C4-2B (cell line): ENCODE measurements around the gene RB1.

Experiments
- H3K27ac ChIP-seq: fragments of 450-650 bp; 2 replicates; pipeline ENCODE4 v1.5.1; 2017
- CTCF ChIP-seq: fragments of 450-650 bp; conservative IDR thresholded peaks from 2 replicates; pipeline ENCODE4 v1.5.1; 2017; ENCODE audit warnings: mild to moderate bottlenecking
- ZFX ChIP-seq: fragments of 450-650 bp; IDR thresholded peaks from 2 replicates; pipeline ENCODE4 v1.6.1; 2017

RB1 gene

GRCh38 chr13:48505597-48506091 is 202.1 kb downstream of the RB1 start:
- TF ChIP-seq CTCF = no peak
- TF ChIP-seq ZFX = no peak
- H3K27ac ChIP-seq = no peak overlapping the region

DNA sequence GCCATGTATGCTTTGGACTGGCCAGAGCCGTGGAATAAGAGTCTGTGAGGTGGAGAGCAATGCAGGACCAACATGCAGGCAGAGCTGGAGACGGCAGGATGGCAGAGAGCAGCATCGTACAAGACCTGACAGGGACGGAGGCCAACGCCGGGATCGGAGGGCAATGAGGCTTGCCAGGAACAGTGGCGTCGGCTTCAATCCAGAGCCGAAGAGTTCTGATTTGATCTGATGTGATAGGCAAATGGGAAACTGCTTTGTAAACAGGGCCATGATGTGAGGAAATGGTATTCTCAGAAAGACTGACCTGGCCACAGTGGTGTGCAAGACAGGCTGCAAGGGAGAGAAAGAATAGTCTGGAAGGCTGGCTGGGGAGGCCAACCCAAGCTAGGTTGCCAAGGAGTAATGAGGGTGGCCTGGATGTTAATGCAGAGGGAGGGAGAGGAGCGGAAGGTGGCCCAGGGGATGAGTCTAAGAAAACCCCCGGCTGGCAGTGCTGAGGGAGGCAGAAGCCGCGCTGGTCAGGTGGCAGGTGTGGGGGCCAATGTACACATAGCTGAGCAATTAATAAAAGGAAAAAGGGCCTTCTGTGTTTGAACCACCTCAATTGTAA is 202.6 kb downstream of the RB1 start:
- no peak for TF ChIP-seq CTCF
- no peak for TF ChIP-seq ZFX
- H3K27ac ChIP-seq = no peak overlapping the region

DNA sequence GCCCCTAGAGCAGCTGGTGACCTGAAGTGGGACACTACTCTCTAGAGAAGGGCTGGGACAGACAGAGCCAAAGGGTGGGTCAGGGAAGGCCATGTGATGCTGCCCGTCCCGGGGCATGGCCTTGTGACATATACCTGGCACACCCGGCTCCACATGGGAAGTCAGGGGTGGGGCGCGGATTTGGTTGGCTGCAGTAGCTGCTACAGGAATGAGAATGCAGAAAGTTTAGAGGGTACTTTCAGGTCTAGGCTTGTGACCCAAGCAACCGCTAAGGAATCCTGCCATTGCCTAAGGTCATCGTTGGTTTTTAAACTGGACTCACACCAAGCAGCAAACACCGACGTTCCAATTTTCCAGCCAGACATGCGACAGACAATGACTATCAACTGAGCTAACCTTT is 203.5 kb downstream of the RB1 start:
- H3K27ac ChIP-seq = no peak overlapping the region
- TF ChIP-seq CTCF = no peak
- TF ChIP-seq ZFX = no peak

- TF ChIP-seq ZFX (no peak), CTCF (no peak)
- no peak overlapping the region for H3K27ac ChIP-seq
These were observed 204.5 kb downstream of the RB1 start for GRCh38 chr13:48508011-48508410.

DNA sequence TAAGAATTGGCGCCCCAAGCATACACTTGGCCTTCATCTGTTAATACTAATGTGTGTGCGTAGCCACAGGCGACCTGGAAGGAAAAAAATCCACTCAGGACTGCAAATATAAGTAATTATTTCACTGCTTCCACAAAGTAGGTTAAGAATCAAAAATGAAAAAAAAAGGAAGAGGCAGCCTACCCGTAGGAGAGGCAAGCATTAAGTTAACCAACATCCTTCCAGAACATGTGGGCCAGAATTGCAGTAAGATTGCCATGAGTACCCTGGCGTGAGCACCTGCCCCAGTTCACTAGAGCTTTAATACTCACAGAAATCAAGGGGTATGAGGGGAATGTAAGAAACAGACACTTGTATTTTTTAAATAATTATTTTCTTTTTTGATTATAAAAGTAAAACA is 207.1 kb downstream of the RB1 start:
- TF ChIP-seq CTCF (no peak), ZFX (no peak)

DNA sequence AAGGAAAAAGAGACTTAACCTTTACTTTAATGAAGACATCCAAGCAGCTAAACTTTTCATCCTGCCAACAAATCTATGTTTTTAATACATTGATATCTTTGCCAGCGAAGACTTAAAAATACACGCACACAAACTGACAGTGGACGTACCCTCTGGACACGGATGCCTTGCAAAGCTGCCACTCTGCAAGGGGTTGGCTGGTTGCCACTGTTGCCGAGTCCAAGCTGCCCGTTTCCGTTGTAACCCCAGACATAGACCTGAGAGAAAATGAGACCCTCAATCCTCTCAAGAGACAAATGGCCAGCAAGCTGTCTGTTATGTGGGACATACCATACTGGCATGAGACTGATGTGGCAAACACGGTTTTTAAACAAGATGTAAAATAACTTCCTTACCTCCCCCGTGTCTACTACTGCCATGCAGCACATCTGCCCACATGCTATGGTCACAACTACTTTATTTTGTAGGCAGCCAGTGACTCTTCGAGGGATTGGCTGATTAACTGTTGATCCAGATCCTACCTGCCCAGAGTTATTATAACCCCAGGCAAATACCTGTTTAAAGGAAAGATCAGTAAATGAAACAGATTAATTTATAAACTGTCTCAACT is 208.2 kb downstream of the RB1 start:
- no peak overlapping the region for H3K27ac ChIP-seq
- TF ChIP-seq ZFX = no peak
- TF ChIP-seq CTCF = no peak

More for the DNA sequence above, 207.1 kb downstream of the RB1 start:
- no peak overlapping the region for H3K27ac ChIP-seq

GRCh38 chr13:48514793-48515192 is 211.2 kb downstream of the RB1 start:
- H3K27ac ChIP-seq = no peak overlapping the region
- TF ChIP-seq ZFX (no peak), CTCF (no peak)
